MG63 (cell line): ENCODE measurements around the gene NCOA7. TPM values are rescaled to one million over a fixed set of nuclear protein-coding genes. Genes with fewer than 3 reads are reported as not detected.
"Not testable (repeated sequence)": the region's sequence is repeated elsewhere in the genome, so short reads cannot be mapped to it uniquely, and the experiment has no call there.

ENCODE experiments used
- DNase-seq: peaks from one replicate; pipeline ENCODE4 v3.0.0-alpha.2; 2020
- H3K27me3 ChIP-seq: fragments of 250-450 bp; sonication (Bioruptor Pico); 2 replicates; pipeline ENCODE4 v1.5.1; 2020; ENCODE audit warnings: mild to moderate bottlenecking, moderate library complexity
- H3K36me3 ChIP-seq: fragments of 250-450 bp; sonication (Bioruptor Pico); 2 replicates; pipeline ENCODE4 v1.5.1; 2020; ENCODE audit warnings: mild to moderate bottlenecking, moderate library complexity
- H3K4me3 ChIP-seq: fragments of 250-450 bp; sonication (Bioruptor Pico); 2 replicates; pipeline ENCODE4 v1.5.1; 2020; ENCODE audit warnings: mild to moderate bottlenecking, moderate library complexity
- H3K9me3 ChIP-seq: fragments of 250-450 bp; sonication (Bioruptor Pico); 2 replicates; pipeline ENCODE4 v1.5.1; 2020; ENCODE audit warnings: mild to moderate bottlenecking, moderate library complexity
- total RNA-seq: library from RNA; depleted of rRNA; stranded (reverse); fragments of >200 nt; shearing (Covaris generic); gene quantifications from 2 replicates; pipeline ENCODE4 v1.2.3, GENCODE V29; 2014; ENCODE audit warnings: low replicate concordance

NCOA7 gene
- total RNA-seq, 1 experiment from 2014 or later, result 6.7 TPM

DNA sequence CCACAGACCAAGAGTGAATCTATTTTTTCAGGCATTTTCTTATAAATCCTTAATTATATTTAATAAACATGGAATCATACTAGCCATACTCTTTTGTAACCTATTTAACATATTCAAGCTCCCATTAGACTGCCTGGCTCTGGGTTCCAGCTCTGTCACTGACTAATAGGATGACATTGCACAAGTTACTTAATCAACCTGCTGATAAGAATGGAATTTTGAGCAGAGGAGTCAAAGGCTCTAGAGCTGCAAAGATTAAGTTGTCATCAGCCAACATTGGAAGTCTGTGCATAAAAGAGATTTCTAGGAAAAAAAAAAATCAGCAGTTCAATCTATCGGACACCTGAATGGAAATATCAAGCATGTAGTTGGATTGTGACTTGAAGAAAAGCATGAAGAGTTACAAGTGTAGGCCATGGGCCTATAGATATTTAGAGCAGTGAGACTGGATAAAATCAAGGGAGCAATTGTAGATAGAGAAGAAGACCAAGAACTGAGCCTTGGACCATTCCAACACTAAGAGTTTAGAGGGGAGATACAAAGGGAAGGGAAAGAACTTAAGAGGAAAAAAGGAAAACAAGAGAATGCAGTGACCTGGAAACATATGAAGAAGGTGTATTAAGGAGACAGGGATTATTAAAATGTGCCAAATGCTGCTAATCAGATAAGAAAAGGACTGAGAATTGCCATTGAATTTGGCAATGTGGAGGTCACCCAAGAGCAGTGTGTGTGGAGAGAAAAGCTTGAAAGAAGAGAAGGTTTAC is 154.8 kb downstream of the NCOA7 start:
- Histone ChIP-seq H3K9me3 (no peaks in the 10 kb centered on the region), H3K4me3 (no peak overlapping the region), H3K36me3 (no peaks in the 10 kb centered on the region), H3K27me3 (no peaks in the 10 kb centered on the region)
- no peak for DNase-seq

DNA sequence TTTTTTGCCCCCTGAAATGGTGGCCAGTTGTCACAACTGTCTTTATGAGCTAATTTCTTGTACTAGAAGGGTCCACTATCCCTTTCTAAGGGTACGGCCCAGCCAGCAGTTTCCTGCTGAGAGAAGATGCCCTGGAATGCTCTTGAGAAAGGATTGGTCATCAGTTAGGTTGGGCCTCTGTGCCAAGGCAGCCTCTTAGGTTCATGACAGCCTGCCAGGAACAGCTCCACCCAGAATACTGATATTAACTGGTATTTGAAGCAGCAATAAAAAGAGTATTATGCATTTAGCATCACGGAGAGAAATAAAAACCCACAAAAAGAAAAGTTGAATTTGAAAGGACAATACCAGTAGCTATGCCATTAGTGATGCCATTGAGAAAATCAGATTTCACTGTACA is 156.9 kb downstream of the NCOA7 start:
- Histone ChIP-seq H3K36me3 (no peaks in the 10 kb centered on the region), H3K4me3 (no peak overlapping the region), H3K27me3 (no peaks in the 10 kb centered on the region), H3K9me3 (no peaks in the 10 kb centered on the region)
- peak; percentile 87 for DNase-seq

DNA sequence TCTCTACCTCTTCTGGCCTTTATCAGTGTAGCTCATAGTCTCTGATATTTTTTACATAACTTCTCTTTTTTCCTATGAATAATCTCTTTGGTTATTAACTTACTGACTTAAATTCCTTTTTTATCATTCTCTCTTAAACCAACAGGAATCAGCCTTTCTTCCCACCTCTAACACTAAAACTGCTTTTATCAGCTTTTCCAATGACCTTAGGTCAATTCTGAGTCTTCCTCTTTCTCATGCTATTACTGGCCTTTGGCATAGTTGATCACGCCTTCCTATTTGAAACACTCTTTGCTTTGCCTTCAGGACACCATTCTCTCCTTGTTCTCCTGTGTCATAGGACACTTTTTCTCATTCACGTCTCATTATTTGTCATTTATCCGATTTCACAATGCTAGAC is 157.7 kb downstream of the NCOA7 start:
- Histone ChIP-seq H3K9me3 (no peaks in the 10 kb centered on the region), H3K4me3 (no peak overlapping the region), H3K36me3 (no peaks in the 10 kb centered on the region), H3K27me3 (no peaks in the 10 kb centered on the region)
- no peak for DNase-seq

- DNase-seq, result no peak
- no peaks in the 10 kb centered on the region for H3K9me3 ChIP-seq
- no peaks in the 10 kb centered on the region for H3K36me3 ChIP-seq
- no peak overlapping the region for H3K4me3 ChIP-seq
- no peaks in the 10 kb centered on the region for H3K27me3 ChIP-seq
These were observed 158.3 kb downstream of the NCOA7 start for GRCh38 chr6:125949069-125949468.

DNA sequence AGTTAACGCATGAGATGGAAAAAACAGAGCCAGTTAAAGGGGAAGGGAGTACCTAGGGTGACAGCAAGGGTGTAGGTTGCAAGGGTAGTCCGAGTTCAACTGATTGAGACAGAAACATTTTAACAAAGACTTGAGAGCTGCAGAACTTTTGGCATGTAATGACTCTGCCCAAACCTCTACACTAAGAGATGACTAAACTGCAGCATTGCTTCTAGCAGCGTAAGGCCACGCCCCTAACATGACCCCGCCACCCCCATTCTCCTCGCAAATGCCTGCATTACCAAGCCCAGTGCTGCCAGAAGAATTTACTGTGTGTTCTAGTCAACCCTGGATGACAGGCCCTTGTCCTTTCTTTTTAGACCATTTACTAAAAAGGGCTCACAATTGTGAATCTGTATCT is 159.5 kb downstream of the NCOA7 start:
- H3K27me3 ChIP-seq, result no peaks in the 10 kb centered on the region
- H3K9me3 ChIP-seq, result no peaks in the 10 kb centered on the region
- DNase-seq, result peak; percentile 63
- H3K4me3 ChIP-seq, result no peak overlapping the region
- H3K36me3 ChIP-seq, result no peaks in the 10 kb centered on the region

DNA sequence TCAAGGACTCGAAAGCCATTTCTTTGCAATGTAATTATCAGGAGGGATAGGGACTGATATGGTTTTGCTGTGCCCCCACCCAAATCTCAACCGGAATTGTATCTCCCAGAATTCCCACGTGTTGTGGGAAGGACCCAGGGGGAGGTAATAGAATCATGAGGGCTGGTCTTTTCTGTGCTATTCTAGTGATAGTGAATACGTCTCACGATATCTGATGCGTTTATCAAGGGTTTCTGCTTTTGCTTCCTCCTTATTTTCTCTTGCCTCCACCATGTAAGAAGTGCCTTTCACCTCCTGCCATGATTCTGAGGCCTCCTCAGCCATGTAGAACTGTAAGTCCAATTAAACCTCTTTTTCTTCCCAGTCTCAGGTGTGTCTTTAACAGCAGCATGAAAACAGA is 160.0 kb downstream of the NCOA7 start:
- H3K36me3 ChIP-seq, H3K4me3 ChIP-seq, DNase-seq, H3K27me3 ChIP-seq, H3K9me3 ChIP-seq: not testable (repeated sequence)

GRCh38 chr6:125951323-125951722 is 160.6 kb downstream of the NCOA7 start:
- Histone ChIP-seq H3K4me3 (no peak overlapping the region), H3K36me3 (no peaks in the 10 kb centered on the region), H3K27me3 (no peaks in the 10 kb centered on the region), H3K9me3 (no peaks in the 10 kb centered on the region)
- DNase-seq, result no peak

- DNase-seq, result peak; percentile 51
These were observed 162.2 kb downstream of the NCOA7 start for GRCh38 chr6:125952764-125953501.

GRCh38 chr6:125953502-125953875 is 162.7 kb downstream of the NCOA7 start:
- H3K27me3 ChIP-seq, result no peaks in the 10 kb centered on the region
- no peak for DNase-seq

More at GRCh38 chr6:125952764-125953501, 162.2 kb downstream of the NCOA7 start:
- H3K27me3 ChIP-seq, result no peaks in the 10 kb centered on the region
- no peak overlapping the region for H3K4me3 ChIP-seq
- no peaks in the 10 kb centered on the region for H3K36me3 ChIP-seq
- no peaks in the 10 kb centered on the region for H3K9me3 ChIP-seq

GRCh38 chr6:125954735-125955339 is 164.1 kb downstream of the NCOA7 start:
- H3K27me3 ChIP-seq, result no peaks in the 10 kb centered on the region
- H3K9me3 ChIP-seq, result no peaks in the 10 kb centered on the region
- H3K36me3 ChIP-seq, result 0 out of 2 replicates have a peak, but pooled peaks cover 2% of the 10 kb centered on the region
- DNase-seq, result no peak
- H3K4me3 ChIP-seq, result no peak overlapping the region

More at GRCh38 chr6:125953502-125953875, 162.7 kb downstream of the NCOA7 start:
- no peaks in the 10 kb centered on the region for H3K9me3 ChIP-seq
- H3K4me3 ChIP-seq, result no peak overlapping the region
- H3K36me3 ChIP-seq, result no peaks in the 10 kb centered on the region

DNA sequence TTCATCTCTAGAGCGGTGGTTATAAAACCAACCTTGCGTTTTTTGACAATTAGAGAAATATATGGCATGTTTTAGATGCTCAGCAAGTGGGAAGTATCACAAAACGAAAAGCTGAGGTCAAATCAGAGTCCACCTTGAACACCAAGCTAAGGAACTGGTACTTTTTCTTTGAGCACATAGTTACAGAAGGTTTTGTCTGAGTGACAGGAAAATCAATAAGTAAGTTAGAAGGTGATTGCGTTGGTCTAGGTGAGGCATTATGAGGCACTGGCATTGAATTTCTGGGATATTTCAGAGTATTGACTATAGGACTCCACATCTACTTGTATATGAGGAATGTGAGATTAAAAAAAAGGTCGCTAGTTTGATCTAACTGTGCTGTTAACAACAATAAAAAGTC is 165.2 kb downstream of the NCOA7 start:
- H3K4me3 ChIP-seq, result peak overlapping the region; percentile 74
- DNase-seq, result no peak
- H3K36me3 ChIP-seq, result 0 out of 2 replicates have a peak, but pooled peaks cover 2% of the 10 kb centered on the region
- no peaks in the 10 kb centered on the region for H3K27me3 ChIP-seq
- H3K9me3 ChIP-seq, result no peaks in the 10 kb centered on the region

GRCh38 chr6:125956506-125957390 is 166.0 kb downstream of the NCOA7 start, which contains the start of gene HINT3:
Gene HINT3 (plus strand): TSS chr6:125956770. CDS start chr6:125956978, 208 bp downstream.
- 0 out of 2 replicates have a peak, but pooled peaks cover 2% of the 10 kb centered on the region for H3K36me3 ChIP-seq
- no peaks in the 10 kb centered on the region for H3K27me3 ChIP-seq
- H3K9me3 ChIP-seq, result no peaks in the 10 kb centered on the region
- peak; percentile 95 for DNase-seq
- peak within 1 kb of the TSS; percentile 74 for H3K4me3 ChIP-seq

DNA sequence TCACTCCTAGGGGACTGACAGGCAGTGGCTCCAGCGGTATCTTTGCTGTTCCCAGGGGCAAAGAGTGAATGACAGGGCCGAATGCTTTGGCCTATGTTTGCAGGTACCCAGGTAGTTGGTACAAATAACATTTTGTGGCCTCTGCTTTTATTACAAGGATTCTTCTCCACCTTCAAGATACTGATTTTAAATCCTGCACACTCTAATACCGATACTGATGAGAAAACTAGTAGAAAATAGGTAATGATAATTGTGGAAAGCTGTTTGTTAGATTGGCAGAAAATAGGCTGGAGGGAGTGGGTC is 166.6 kb downstream of the NCOA7 start:
- H3K9me3 ChIP-seq, result no peaks in the 10 kb centered on the region
- H3K4me3 ChIP-seq, result peak overlapping the region; percentile 74
- DNase-seq, result no peak
- no peaks in the 10 kb centered on the region for H3K27me3 ChIP-seq
- H3K36me3 ChIP-seq, result 0 out of 2 replicates have a peak, but pooled peaks cover 2% of the 10 kb centered on the region

- Histone ChIP-seq H3K9me3 (no peaks in the 10 kb centered on the region), H3K4me3 (peak overlapping the region; percentile 74), H3K36me3 (0 out of 2 replicates have a peak, but pooled peaks cover 2% of the 10 kb centered on the region), H3K27me3 (no peaks in the 10 kb centered on the region)
- DNase-seq, result no peak
These were observed 167.1 kb downstream of the NCOA7 start for GRCh38 chr6:125957845-125958244.

GRCh38 chr6:125959041-125959440 is 168.3 kb downstream of the NCOA7 start:
- no peak overlapping the region for H3K4me3 ChIP-seq
- no peaks in the 10 kb centered on the region for H3K9me3 ChIP-seq
- no peaks in the 10 kb centered on the region; the same call in 1 of the 2 replicates for H3K27me3 ChIP-seq
- 0 out of 2 replicates have a peak, but pooled peaks cover 2% of the 10 kb centered on the region for H3K36me3 ChIP-seq
- DNase-seq, result no peak

DNA sequence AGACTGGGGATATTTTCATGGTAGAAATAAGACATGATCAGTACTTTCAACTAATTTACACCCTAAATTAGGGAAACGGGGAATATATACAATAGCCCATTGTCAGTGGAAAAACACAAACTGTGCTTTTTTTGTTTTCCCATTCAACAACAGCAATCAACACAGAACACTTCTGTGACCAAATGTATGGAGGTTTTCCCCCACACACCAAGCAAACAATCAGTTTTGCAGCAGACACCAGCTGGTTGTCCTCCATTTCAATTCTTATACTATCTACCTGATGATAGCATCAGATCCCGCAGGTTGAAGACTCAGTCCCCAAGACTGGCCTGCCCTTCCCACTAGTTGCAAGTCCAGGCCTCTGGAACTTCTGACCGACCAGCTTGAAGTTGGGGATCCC is 170.4 kb downstream of the NCOA7 start:
- no peak for DNase-seq
- Histone ChIP-seq H3K9me3 (no peaks in the 10 kb centered on the region), H3K36me3 (0 out of 2 replicates have a peak, but pooled peaks cover 2% of the 10 kb centered on the region), H3K27me3 (no peaks in the 10 kb centered on the region; the same call in 1 of the 2 replicates), H3K4me3 (no peak overlapping the region)
